ENCODE measurements around the gene DCTN5.

GRCh38 chr16:23689442-23690187 lies 48.3 kb downstream of the DCTN5 start:
- TF ChIP-seq CTCF (conservative IDR thresholded peaks at IDR 0.05) (no peak), ZFX (IDR thresholded peaks at IDR 0.05) (no peak)
